Type B pancreatic cell (in vitro differentiated cells): ENCODE data around the gene MPV17L2. TPM values are rescaled to one million over a fixed set of nuclear protein-coding genes. Genes with fewer than 3 reads are reported as not detected.
A peak's percentile ranks its signal among the peaks of the same experiment; 100 is the strongest.
"Not testable (repeated sequence)": the region's sequence is repeated elsewhere in the genome, so short reads cannot be mapped to it uniquely, and the experiment has no call there.

ENCODE experiments used
- DNase-seq: peaks from one replicate; pipeline ENCODE4 v3.0.0; 2021; ENCODE audit warnings: mixed read lengths; ENCODE audit not compliant: unreplicated experiment; ENCODE audit errors: extremely low spot score
- H3K27ac Mint-ChIP-seq: 2 replicates; pipeline ENCODE4 v1.8.0; 2021; ENCODE audit warnings: mild to moderate bottlenecking, mixed read lengths
- H3K27me3 Mint-ChIP-seq: 2 replicates; pipeline ENCODE4 v1.8.0; 2021; ENCODE audit warnings: mixed read lengths
- H3K36me3 Mint-ChIP-seq: 2 replicates; pipeline ENCODE4 v1.8.0; 2021; ENCODE audit warnings: mixed read lengths
- H3K4me1 Mint-ChIP-seq: one replicate; pipeline ENCODE4 v1.8.0; 2021; ENCODE audit warnings: mixed read lengths; ENCODE audit not compliant: unreplicated experiment
- H3K4me3 Mint-ChIP-seq: 2 replicates; pipeline ENCODE4 v1.8.0; 2021; ENCODE audit warnings: mild to moderate bottlenecking, mixed read lengths
- H3K9me3 Mint-ChIP-seq: 2 replicates; pipeline ENCODE4 v1.8.0; 2021; ENCODE audit warnings: mixed read lengths
- CTCF ChIP-seq: fragments of 200-600 bp; sonication (generic); conservative IDR thresholded peaks from 2 replicates; pipeline ENCODE4 v1.5.0; 2021; ENCODE audit warnings: antibody characterized with exemption, mild to moderate bottlenecking
- total RNA-seq: library from RNA; stranded (reverse); gene quantifications from 2 replicates; pipeline ENCODE4 v1.2.1, GENCODE V29; 2021; ENCODE audit warnings: low replicate concordance

Gene MPV17L2
- total RNA-seq, 1 donor from 2014 or later, result 11.6 TPM

- H3K4me1 Mint-ChIP-seq, result peaks cover under 1% of the 10 kb centered on the region
- H3K4me3 Mint-ChIP-seq, result no peak overlapping the region
- H3K36me3 Mint-ChIP-seq, result no peaks in the 10 kb centered on the region
- H3K27me3 Mint-ChIP-seq, result peaks cover 17% of the 10 kb centered on the region
- peak; percentile 74 for TF ChIP-seq CTCF
- DNase-seq, result no peak
- H3K9me3 Mint-ChIP-seq, result no peaks in the 10 kb centered on the region
- no peak overlapping the region for H3K27ac Mint-ChIP-seq
These were observed 15.3 kb downstream of the MPV17L2 start for GRCh38 chr19:18208098-18208951.

GRCh38 chr19:18209912-18210311 lies 16.9 kb downstream of the MPV17L2 start:
- H3K36me3 Mint-ChIP-seq, DNase-seq, H3K4me3 Mint-ChIP-seq, H3K27ac Mint-ChIP-seq, H3K4me1 Mint-ChIP-seq, H3K9me3 Mint-ChIP-seq: not testable (repeated sequence)
- peaks cover 24% of the 10 kb centered on the region for H3K27me3 Mint-ChIP-seq

GRCh38 chr19:18211683-18212082 lies 18.7 kb downstream of the MPV17L2 start:
- H3K4me1 Mint-ChIP-seq, result no peaks in the 10 kb centered on the region
- H3K27me3 Mint-ChIP-seq, result peaks cover 28% of the 10 kb centered on the region
- TF ChIP-seq CTCF, result no peak
- no peak for DNase-seq
- H3K36me3 Mint-ChIP-seq, result no peaks in the 10 kb centered on the region
- H3K4me3 Mint-ChIP-seq, result no peak overlapping the region
- no peaks in the 10 kb centered on the region for H3K9me3 Mint-ChIP-seq
- H3K27ac Mint-ChIP-seq, result no peak overlapping the region

- no peaks in the 10 kb centered on the region for H3K4me1 Mint-ChIP-seq
- no peak for TF ChIP-seq CTCF
- no peak overlapping the region for H3K27ac Mint-ChIP-seq
- no peaks in the 10 kb centered on the region for H3K36me3 Mint-ChIP-seq
- H3K4me3 Mint-ChIP-seq, result no peak overlapping the region
- H3K27me3 Mint-ChIP-seq, result peaks cover 33% of the 10 kb centered on the region
- no peak for DNase-seq
- H3K9me3 Mint-ChIP-seq, result no peaks in the 10 kb centered on the region
These were observed 21.9 kb downstream of the MPV17L2 start for GRCh38 chr19:18214779-18215433.

- H3K9me3 Mint-ChIP-seq, result no peaks in the 10 kb centered on the region
- H3K27me3 Mint-ChIP-seq, result peaks cover 39% of the 10 kb centered on the region
- no peaks in the 10 kb centered on the region for H3K4me1 Mint-ChIP-seq
- H3K27ac Mint-ChIP-seq, result no peak overlapping the region
- H3K36me3 Mint-ChIP-seq, result no peaks in the 10 kb centered on the region
- no peak for TF ChIP-seq CTCF
- H3K4me3 Mint-ChIP-seq, result no peak overlapping the region
- no peak for DNase-seq
These were observed 23.8 kb downstream of the MPV17L2 start for GRCh38 chr19:18216789-18217188.

GRCh38 chr19:18218159-18218558 lies 25.1 kb downstream of the MPV17L2 start:
- Mint-ChIP-seq H3K36me3 (no peaks in the 10 kb centered on the region), H3K9me3 (no peaks in the 10 kb centered on the region), H3K4me1 (no peaks in the 10 kb centered on the region), H3K4me3 (no peak overlapping the region), H3K27ac (no peak overlapping the region), H3K27me3 (peaks cover 46% of the 10 kb centered on the region)
- no peak for DNase-seq
- TF ChIP-seq CTCF, result no peak
